ENCODE measurements around the gene HSP90AA1. TPM values are rescaled to one million over a fixed set of nuclear protein-coding genes. Genes with fewer than 3 reads are reported as not detected.
A peak's percentile ranks its signal among the peaks of the same experiment; 100 is the strongest.
"Not testable (repeated sequence)": the region's sequence is repeated elsewhere in the genome, so short reads cannot be mapped to it uniquely, and the experiment has no call there.

HSP90AA1 gene
- 100 to 1,000 TPM; 467 to 860 (median 474) TPM for total RNA-seq

GRCh38 chr14:102086972-102087761, at the start of gene HSP90AA1:
TSS of gene HSP90AA1 (minus strand) at chr14:102087044. CDS start at chr14:102086378, 666 bp downstream.
- DNase-seq (ENCODE audit: low spot score in 2 of 2), result peak; percentile 93 to 95
- peak within 1 kb of the TSS; percentile 100 for H3K27ac ChIP-seq
- H3K4me3 ChIP-seq, result peak within 1 kb of the TSS; percentile 83 to 100 (median 88)
- no peaks in the 10 kb centered on the region for H3K36me3 ChIP-seq
- intact Hi-C loops (cut with DNase I; ENCODE audit: low total_unique reads), result loop anchor here (5.0 kb wide), 1 partner anchor 125 kb away; the partner anchor contains the start of gene DYNC1H1
- peaks cover 20 to 21% of the 10 kb centered on the region in 2 donors for H3K4me1 ChIP-seq
- TF ChIP-seq CTCF (IDR thresholded peaks at IDR 0.05) (no peak), POLR2A (IDR thresholded peaks at IDR 0.05) (peak; percentile 96), POLR2AphosphoS5 (IDR thresholded peaks at IDR 0.05) (peak; percentile 94 to 99 (median 98))
- no peaks in the 10 kb centered on the region for H3K9me3 ChIP-seq
- H3K27me3 ChIP-seq, result no peaks in the 10 kb centered on the region

- H3K4me1 ChIP-seq; H3K27ac ChIP-seq; H3K36me3 ChIP-seq; H3K9me3 ChIP-seq; H3K4me3 ChIP-seq; H3K27me3 ChIP-seq; intact Hi-C loops (cut with DNase I; ENCODE audit: low total_unique reads); DNase-seq (ENCODE audit: low spot score in 2 of 2): not testable (repeated sequence)
These were observed 48.6 kb upstream of the HSP90AA1 start for GRCh38 chr14:102135456-102135855.

GRCh38 chr14:102134719-102135118, 47.9 kb upstream of the HSP90AA1 start:
- intact Hi-C loops (cut with DNase I; ENCODE audit: low total_unique reads); H3K4me3 ChIP-seq; H3K9me3 ChIP-seq; DNase-seq (ENCODE audit: low spot score in 2 of 2); H3K27ac ChIP-seq; H3K4me1 ChIP-seq; H3K36me3 ChIP-seq; H3K27me3 ChIP-seq: not testable (repeated sequence)

- H3K4me1 ChIP-seq; H3K9me3 ChIP-seq; H3K27ac ChIP-seq; H3K4me3 ChIP-seq; intact Hi-C loops (cut with DNase I; ENCODE audit: low total_unique reads); H3K27me3 ChIP-seq; DNase-seq (ENCODE audit: low spot score in 2 of 2); H3K36me3 ChIP-seq: not testable (repeated sequence)
These were observed 47.2 kb upstream of the HSP90AA1 start for GRCh38 chr14:102134021-102134420.

- no peak for DNase-seq (ENCODE audit: low spot score in 2 of 2)
- Histone ChIP-seq H3K36me3 (no peaks in the 10 kb centered on the region), H3K27me3 (no peaks in the 10 kb centered on the region), H3K9me3 (no peaks in the 10 kb centered on the region), H3K4me3 (no peak overlapping the region), H3K4me1 (no peaks in the 10 kb centered on the region), H3K27ac (no peak overlapping the region)
- intact Hi-C loops (cut with DNase I; ENCODE audit: low total_unique reads), result no loop called here
- no peak for TF ChIP-seq POLR2AphosphoS5 (IDR thresholded peaks at IDR 0.05)
- no peak for TF ChIP-seq POLR2A (IDR thresholded peaks at IDR 0.05)
- no peak for TF ChIP-seq CTCF (IDR thresholded peaks at IDR 0.05)
These were observed 44.9 kb upstream of the HSP90AA1 start for GRCh38 chr14:102131741-102132140.

GRCh38 chr14:102126807-102127455, 40.1 kb upstream of the HSP90AA1 start:
- Histone ChIP-seq H3K4me1 (no peaks in the 10 kb centered on the region), H3K4me3 (no peak overlapping the region), H3K27ac (no peak overlapping the region), H3K9me3 (no peaks in the 10 kb centered on the region), H3K27me3 (no peaks in the 10 kb centered on the region), H3K36me3 (no peaks in the 10 kb centered on the region)
- intact Hi-C loops (cut with DNase I; ENCODE audit: low total_unique reads), result no loop called here
- DNase-seq (ENCODE audit: low spot score in 2 of 2), result no peak
- TF ChIP-seq POLR2AphosphoS5 (IDR thresholded peaks at IDR 0.05), result no peak
- TF ChIP-seq POLR2A (IDR thresholded peaks at IDR 0.05), result no peak
- TF ChIP-seq CTCF (IDR thresholded peaks at IDR 0.05), result no peak
